Measurements from ENCODE around the gene MED25. TPM values are rescaled to one million over a fixed set of nuclear protein-coding genes. Genes with fewer than 3 reads are reported as not detected.

The MED25 gene
- polyA plus RNA-seq, 2 of the 4 experiments (the other 2 are of a cell fraction) = 20.4 to 40.1 TPM

- CTCF ChIA-PET = interaction anchor here (0.6 to 1.6 kb wide), 2 partner anchors 12 to 124 kb away, joined by 3 read pairs; partner anchors contain the start of genes FUZ and PRMT1
- ATAC-seq = no peak
- no peak for DNase-seq (ENCODE audit: low read depth in 1 of 2, low spot score in 1 of 2)
- no peak overlapping the region for H3K4me3 ChIP-seq
- H3K4me2 ChIP-seq = no peak overlapping the region
- peaks cover 5% of the 10 kb centered on the region; the same call in 2 of the 3 replicates for H3K4me1 ChIP-seq
- POLR2A ChIA-PET = no interaction called here
- 92% methylated on average over 18 of the region's 32 CpGs for WGBS (ENCODE audit: missing lambda C conversion rate)
- TF ChIP-seq POLR2AphosphoS2 (conservative IDR thresholded peaks at IDR 0.05; ENCODE audit: low read length) (no peak), HOXB13 (CRISPR knock-in tag; IDR thresholded peaks at IDR 0.05; ENCODE audit: low read depth) (no peak), HOXA7 (CRISPR knock-in tag; IDR thresholded peaks at IDR 0.05) (no peak), MAFK (IDR thresholded peaks at IDR 0.05; ENCODE audit: partially characterized antibody) (no peak), CHD4 (IDR thresholded peaks at IDR 0.05; ENCODE audit: borderline replicate concordance) (no peak)
- TF ChIP-seq, protein P1, sequence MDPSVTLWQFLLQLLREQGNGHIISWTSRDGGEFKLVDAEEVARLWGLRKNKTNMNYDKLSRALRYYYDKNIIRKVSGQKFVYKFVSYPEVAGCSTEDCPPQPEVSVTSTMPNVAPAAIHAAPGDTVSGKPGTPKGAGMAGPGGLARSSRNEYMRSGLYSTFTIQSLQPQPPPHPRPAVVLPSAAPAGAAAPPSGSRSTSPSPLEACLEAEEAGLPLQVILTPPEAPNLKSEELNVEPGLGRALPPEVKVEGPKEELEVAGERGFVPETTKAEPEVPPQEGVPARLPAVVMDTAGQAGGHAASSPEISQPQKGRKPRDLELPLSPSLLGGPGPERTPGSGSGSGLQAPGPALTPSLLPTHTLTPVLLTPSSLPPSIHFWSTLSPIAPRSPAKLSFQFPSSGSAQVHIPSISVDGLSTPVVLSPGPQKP (IDR thresholded peaks at IDR 0.05; ENCODE audit: low read depth, low read length) = no peak
- no peak overlapping the region for H3K27ac ChIP-seq
- FAIRE-seq = no peak
- no peaks in the 10 kb centered on the region for H3K9me3 ChIP-seq
Observed at GRCh38 chr19:49801401-49801888, 16.6 kb upstream of the MED25 start.

GRCh38 chr19:49801966-49802661, 16.0 kb upstream of the MED25 start:
- H3K27ac ChIP-seq = no peak overlapping the region; a peak in 1 of 6 replicates
- ChIA-PET CTCF (interaction anchor here (0.6 kb wide), 1 partner anchor 604 kb away, joined by 3 read pairs; no protein-coding TSS in a partner anchor), POLR2A (no interaction called here)
- no peak overlapping the region for H3K4me2 ChIP-seq
- H3K9me3 ChIP-seq = no peaks in the 10 kb centered on the region
- WGBS (ENCODE audit: missing lambda C conversion rate) = 69% methylated on average over 26 of the region's 38 CpGs
- H3K4me1 ChIP-seq = peaks cover 5% of the 10 kb centered on the region; the same call in 2 of the 3 replicates
- no peak overlapping the region for H3K4me3 ChIP-seq
- FAIRE-seq (no peak), DNase-seq (ENCODE audit: low read depth in 1 of 2, low spot score in 1 of 2) (peak in 1 of 2 experiments; percentile 77), ATAC-seq (peak; percentile 25 to 81; a peak in 4 of 6 replicates)
- TF ChIP-seq CEBPB (IDR thresholded peaks at IDR 0.05) (no peak), NPAS2 (CRISPR knock-in tag; IDR thresholded peaks at IDR 0.05; ENCODE audit: borderline replicate concordance) (no peak)
- TF ChIP-seq, protein P2, sequence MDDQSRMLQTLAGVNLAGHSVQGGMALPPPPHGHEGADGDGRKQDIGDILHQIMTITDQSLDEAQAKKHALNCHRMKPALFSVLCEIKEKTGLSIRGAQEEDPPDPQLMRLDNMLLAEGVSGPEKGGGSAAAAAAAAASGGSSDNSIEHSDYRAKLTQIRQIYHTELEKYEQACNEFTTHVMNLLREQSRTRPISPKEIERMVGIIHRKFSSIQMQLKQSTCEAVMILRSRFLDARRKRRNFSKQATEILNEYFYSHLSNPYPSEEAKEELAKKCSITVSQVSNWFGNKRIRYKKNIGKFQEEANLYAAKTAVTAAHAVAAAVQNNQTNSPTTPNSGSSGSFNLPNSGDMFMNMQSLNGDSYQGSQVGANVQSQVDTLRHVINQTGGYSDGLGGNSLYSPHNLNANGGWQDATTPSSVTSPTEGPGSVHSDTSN (IDR thresholded peaks at IDR 0.05) = peak; percentile 86

DNA sequence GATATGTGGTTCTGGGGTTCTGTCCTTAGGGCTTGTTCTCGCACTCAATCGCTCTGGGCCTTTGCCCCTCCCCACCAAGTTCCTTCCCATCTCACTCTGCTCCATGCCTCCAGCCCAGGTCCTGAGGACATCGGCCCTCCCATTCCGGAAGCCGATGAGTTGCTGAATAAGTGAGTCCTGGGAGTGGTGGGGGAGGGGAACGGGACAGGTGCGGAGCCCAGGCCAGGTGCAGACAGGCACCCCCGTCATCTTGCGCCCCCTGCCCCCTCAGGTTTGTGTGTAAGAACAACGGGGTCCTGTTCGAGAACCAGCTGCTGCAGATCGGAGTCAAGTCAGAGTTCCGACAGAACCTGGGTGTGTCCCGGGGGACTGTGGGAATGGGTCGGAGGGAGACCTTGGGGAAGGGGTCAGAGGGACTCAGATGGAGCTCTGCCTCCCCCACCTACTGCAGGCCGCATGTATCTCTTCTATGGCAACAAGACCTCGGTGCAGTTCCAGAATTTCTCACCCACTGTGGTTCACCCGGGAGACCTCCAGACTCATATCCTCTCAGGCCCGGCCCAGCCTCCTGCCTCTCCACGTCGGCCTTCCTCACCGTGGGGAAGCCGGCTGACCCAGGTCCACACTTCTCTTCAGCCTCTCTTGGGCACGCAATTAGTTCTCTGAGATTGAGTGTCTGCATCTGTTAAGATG, 15.1 kb upstream of the MED25 start:
- H3K4me3 ChIP-seq = no peak overlapping the region
- peaks cover 5% of the 10 kb centered on the region; the same call in 2 of the 3 replicates for H3K4me1 ChIP-seq
- H3K9me3 ChIP-seq = no peaks in the 10 kb centered on the region
- ChIA-PET CTCF (interaction anchor here (0.6 kb wide), 1 partner anchor 605 kb away, joined by 3 read pairs; no protein-coding TSS in a partner anchor), POLR2A (no interaction called here)
- TF ChIP-seq NFE2L2 (conservative IDR thresholded peaks at IDR 0.05; ENCODE audit: low read length) (no peak), TP53 (CRISPR knock-in tag; IDR thresholded peaks at IDR 0.05) (no peak), HOXA7 (CRISPR knock-in tag; IDR thresholded peaks at IDR 0.05) (no peak), CEBPB (IDR thresholded peaks at IDR 0.05) (no peak), ZFP36 (IDR thresholded peaks at IDR 0.05; ENCODE audit: borderline replicate concordance, partially characterized antibody) (no peak), RARB (CRISPR knock-in tag; IDR thresholded peaks at IDR 0.05) (no peak), MAFK (IDR thresholded peaks at IDR 0.05; ENCODE audit: partially characterized antibody) (no peak), HDAC2 (IDR thresholded peaks at IDR 0.05) (no peak), TFCP2L1 (CRISPR knock-in tag; IDR thresholded peaks at IDR 0.05) (no peak), CBX2 (IDR thresholded peaks at IDR 0.05; ENCODE audit: borderline replicate concordance, low read depth) (no peak), REST (IDR thresholded peaks at IDR 0.05) (no peak), CBX8 (IDR thresholded peaks at IDR 0.05) (no peak), JUNB (IDR thresholded peaks at IDR 0.05) (no peak), EHMT2 (IDR thresholded peaks at IDR 0.05; ENCODE audit: low read depth) (no peak), BHLHE40 (IDR thresholded peaks at IDR 0.05; ENCODE audit: low read depth, low read length) (no peak)
- TF ChIP-seq, protein P1 (IDR thresholded peaks at IDR 0.05; ENCODE audit: low read depth, low read length) = no peak
- no peak for FAIRE-seq
- H3K4me2 ChIP-seq = no peak overlapping the region
- WGBS (ENCODE audit: missing lambda C conversion rate) = 93% methylated on average over 24 of the region's 24 CpGs
- no peak overlapping the region for H3K27ac ChIP-seq
- ATAC-seq = no peak
- no peak for DNase-seq (ENCODE audit: low read depth in 1 of 2, low spot score in 1 of 2)

Measured in A549 (cell line).